GM21723 (cell line): ENCODE results near the gene MAPKBP1.

Experiments used
- ATAC-seq: cut with Tn5 transposase; IDR thresholded peaks from one replicate; pipeline ENCODE4 v1.9.1; 2021; ENCODE audit warnings: mild to moderate bottlenecking, moderate library complexity; ENCODE audit not compliant: unreplicated experiment

MAPKBP1 gene

DNA sequence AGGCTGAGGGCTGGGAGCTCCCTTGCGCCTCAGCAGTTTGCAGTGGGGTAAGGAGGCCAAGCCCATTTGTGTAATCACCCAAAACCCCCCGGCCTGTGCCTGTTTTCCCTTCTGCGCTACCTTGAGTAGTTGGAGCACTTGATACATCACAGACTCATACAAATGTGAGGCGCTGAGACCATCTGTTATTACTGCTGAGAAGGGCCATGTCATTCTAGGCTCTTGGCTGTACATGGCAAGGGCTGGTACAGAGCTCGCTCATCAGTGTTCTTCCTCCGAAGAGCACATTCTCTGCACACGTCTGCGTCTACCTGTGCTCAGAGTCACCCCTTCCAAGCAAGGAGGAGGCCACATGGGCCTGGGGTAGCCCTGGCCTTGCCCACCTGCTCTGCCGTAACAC, 73.7 kb downstream of the MAPKBP1 start:
- no peak for ATAC-seq

DNA sequence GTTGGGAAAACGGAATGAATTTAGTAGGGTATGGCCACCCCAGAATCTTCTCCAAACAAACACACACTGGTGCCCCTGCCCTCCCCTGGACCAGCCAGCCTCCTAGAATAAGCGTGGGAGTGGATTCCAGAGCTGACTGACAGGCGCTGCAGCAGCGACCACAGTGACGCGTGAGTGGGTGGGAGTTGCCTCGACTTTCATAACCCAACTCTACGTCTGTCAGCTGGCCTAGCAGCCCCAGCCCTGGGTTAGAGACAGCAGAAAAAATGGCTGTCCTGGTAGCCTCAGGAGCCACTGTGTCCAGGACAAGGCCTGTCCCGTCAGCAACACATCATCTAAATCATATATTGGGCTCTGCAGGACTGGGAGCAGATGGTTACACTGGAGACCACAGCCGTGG, 74.3 kb downstream of the MAPKBP1 start:
- no peak for ATAC-seq

DNA sequence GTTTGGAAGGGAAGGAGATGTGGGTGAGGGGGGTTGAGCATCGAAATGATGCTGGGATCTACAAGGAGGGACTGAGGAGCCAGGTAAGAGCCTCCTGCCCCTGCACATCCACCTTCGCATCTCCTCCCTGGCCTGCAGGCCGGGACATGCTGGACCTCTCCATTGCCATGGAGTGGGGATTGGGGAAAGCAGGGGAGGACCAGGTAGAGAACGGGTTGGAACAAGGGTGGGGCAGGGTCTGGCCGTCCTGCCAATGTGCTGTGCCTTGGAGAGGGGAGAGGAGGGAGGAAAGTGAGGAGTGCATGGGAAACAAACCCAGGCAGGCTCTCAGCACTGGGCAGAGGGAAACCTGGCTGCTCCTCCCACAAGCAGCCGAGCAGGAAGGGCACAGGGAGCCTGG, 74.9 kb downstream of the MAPKBP1 start:
- ATAC-seq, result no peak

DNA sequence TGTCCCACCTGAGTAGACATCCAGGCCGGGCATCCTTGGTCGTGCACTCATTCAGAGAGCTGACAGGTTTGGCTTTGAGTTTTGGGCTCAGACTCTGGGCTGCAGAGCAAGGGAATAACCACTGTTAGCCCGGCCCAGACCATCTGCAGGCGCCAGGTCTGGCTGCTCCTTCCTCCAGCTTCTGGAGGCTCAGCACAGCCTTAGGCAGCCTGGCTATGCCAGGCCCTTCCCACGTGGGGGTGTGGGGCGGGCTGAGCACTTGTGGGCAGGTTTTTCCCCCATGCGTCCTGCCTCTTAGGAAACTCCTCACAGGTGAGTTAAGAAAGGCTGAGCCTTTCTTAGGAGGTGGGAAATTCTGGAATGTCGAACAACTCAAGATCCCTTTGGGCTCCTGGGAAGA, 75.6 kb downstream of the MAPKBP1 start:
- ATAC-seq, result no peak

DNA sequence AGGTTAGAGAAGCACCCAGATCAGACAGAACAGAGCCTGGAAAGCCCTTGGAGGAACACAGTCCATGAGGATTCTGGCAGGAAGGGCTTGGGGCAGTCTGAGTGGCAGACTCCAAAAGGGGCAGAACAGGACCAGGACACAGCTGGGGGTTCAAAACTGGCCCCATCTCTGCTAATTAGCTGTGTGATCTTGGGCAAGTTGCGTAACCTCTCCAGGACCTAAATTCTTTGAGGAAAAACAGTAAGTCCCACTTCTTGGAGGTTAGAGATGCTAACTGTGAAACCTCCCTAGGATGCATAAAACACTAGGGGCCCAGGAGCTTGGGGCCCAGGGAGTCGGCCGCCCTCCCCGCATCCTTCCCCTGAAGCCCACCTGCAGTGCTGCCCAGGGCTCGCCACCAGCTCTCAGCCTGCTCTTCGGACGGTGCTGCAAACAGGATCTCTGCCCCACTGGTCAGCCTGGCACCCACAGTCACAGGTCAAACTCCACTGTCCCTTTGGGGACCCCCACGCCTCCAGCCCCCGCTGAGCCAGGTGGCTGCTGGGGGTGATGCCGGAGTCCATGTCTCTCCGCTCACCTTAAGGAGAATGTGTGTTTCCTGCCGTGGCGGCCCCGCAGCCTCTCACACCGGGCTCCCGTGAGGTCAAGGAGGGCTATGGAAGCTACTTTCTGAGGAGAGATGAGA, 76.3 kb downstream of the MAPKBP1 start:
- no peak for ATAC-seq

DNA sequence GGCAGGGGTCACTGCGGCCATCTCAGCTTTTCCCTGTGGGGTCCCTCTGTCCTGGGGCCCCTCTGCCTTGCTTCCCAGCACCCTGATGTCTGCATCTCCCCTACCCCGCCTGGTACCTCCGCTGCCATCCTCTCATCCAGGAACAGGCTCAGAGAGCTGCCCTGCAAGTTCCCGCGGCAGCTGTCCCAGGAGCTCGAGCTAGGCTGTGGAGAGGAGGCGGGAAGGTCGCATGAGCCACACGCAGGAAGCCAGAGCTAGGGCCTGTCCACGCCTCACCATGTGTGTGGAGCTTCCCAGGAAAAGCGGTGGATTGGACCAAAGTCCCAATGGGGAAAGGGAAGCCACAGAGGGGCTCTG, 76.9 kb downstream of the MAPKBP1 start:
- ATAC-seq, result no peak

DNA sequence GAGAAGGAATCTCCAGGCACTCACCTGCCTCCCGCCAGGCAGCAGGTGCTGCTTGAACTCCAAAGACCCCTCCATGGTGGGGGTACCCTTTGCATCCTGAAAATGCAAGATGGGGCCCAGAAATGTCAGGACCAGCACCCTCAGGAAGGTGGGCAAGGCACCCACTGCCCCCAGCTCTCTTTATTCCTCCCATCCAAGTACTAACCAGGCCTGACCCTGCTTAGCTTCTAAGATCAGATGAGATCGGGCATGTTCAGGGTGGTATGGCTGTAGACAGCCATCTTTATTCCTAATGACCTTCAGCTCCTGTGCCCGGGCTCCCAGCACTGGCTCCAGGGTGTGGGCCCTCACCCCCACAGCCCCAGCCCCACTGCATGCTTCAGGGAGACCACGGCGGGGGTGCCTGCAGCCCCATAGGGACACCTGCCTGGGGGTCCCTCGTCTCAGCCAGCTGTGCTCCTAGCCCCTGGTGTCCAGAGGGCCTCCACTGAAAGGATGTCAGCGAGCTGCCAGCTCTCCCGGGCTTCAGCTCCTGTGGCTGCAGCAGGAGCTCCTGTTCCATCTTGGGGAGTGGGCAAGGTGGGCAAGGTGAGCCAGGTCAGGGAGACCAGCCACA, 77.6 kb downstream of the MAPKBP1 start:
- no peak for ATAC-seq

DNA sequence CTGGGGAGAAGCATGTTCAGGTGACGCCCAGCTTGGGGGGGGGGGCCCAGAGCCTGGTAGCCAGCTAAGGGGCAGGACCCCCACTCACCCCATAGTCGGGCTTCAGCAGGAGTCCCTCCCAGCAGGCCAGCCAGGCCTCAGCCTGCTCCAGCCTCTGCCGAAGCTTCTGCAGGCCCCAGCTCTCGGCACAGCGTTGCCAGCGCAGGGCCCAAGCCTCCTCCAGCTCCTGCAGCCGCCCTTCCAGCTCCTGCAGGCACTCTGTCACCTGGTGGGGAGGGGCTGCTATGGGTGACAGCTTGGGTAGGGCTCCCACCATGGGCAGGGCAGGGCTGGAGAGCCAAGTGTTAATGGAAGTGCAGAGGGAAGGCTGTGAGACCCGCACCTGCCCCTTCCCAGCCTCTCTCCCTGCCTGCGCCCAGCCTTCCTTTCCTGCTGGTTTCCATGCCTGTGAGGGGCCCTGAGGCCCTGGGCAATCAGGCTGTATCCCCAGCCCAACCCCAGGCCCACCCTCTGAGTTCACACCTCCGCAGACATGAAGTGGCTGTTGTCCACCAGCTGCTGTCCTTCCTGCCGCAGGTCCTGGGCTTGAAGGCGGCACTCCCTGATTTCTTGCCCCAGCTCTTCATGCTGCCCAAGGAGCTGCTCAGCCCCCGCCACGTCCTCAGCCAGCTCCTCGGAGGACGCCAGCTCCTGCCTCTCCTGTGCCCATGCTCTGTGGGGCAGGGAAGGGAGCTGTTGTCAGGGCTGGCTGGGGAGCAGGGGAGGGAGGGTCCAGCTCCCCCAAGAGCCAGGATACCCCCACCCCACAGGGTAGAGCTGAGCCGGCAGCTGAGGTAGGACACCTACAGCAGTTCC, 78.7 kb downstream of the MAPKBP1 start:
- no peak for ATAC-seq

DNA sequence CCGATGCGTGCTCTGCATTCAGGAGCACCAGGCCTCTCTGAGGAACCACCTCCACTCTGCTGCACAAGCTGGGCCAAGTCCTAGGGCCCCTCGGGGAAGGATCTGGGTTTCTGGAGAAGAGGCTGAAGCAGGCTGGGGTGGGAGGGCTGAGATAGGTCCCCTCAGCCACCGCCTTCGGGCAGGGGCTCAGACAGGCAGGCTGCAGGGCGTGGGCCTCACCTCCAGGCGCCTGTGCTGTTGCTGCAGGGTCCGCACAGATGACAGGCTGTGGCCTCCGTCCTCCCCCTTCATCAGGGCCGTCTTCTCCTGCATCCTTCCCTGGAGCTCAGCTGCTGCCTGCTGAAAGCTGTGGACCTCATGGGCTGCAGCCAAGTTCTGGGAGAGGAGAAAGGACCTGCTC, 79.5 kb downstream of the MAPKBP1 start:
- no peak for ATAC-seq

DNA sequence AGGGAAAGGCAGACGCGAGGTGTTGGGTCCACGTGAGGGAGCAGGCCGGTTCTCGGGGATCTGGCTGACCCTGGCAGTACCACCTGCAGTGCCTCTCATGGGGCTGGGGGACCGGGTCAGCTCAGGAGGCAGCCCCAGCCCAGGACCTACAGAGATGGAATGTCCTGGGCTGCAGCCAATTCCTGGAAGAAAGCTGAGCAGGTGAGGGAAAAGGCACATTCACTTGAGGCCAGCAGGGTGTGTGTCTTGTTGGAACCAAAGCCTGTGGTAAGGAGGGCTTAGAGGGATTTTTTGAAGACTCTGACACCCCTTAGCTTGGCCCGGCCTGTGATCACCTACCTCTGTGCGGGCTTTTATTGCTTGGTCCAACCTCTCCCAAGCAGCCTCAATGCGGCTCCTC, 80.2 kb downstream of the MAPKBP1 start:
- no peak for ATAC-seq

DNA sequence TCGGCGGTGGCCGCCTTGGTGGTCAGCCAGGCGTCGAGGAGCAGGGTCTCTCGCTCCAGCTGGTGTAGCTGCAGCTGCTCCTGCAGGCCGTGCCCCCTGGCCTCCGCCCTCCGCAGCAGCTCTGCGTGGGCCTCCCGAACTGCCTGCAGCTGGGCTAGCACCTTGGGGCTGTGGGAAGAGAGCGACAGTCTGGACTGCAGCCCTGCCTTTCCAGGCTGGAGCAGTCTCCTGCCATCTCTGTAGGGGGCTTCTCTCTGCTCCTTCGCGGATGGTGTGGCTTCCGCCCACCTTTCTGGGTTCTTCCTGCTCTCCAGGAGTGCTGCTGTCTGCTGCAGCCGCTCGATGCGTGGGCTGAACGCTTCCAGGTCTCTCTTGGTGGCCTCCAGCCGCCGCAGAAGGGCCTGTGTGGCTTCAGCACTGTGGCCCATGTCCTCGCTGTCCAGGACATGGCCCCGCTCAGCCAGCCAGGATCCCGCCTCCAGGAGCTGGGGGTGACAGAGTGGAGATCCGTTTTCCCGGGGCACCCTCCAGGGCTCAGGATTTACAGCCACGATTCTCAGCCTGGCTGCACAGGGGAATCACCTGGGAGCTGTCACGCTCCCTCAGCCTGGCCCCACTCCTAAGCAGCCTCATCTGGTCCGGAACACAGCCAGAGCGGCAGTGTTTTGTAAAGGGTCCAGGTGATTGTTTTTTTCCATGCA, 81.1 kb downstream of the MAPKBP1 start:
- ATAC-seq, result no peak

DNA sequence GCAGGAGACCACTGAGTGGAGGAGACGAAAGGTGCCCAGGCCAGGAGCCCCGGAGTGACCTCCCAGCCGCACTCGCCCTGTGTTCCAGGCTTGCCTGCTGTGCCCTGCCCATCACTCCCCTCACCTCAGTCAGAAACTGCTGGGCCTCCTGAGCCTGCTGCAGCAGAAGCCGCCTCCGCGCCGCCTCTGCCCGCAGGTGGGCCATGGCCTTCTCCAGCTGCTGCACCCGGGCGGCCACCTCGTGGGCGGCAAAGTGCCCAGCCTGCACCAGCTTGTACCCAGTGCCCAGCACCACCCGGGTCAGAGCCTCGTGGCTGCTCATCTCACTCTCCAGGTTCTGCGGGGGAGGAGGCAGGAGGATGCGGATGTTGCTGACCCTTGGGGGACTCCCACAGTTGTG, 82.0 kb downstream of the MAPKBP1 start:
- no peak for ATAC-seq

DNA sequence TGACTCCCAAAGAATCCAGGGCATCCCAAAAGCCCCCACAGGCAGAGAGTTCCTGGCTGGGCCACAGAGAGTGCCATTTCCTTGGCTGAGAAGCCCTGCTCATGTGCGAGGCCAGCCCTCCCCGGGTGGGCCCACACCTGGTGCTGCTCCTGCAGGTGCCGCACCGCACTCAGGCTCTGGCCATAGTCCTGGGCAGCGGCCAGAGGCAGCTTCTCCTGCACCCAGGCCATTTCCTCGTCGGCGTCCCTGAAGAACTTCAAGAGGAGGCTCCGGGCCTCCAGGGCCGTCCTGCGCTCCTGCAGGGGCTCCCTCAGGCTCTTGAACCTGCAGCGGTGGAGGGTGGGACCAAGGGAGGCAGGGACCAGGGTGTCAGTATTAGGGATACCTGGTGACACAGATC, 82.4 kb downstream of the MAPKBP1 start:
- no peak for ATAC-seq

DNA sequence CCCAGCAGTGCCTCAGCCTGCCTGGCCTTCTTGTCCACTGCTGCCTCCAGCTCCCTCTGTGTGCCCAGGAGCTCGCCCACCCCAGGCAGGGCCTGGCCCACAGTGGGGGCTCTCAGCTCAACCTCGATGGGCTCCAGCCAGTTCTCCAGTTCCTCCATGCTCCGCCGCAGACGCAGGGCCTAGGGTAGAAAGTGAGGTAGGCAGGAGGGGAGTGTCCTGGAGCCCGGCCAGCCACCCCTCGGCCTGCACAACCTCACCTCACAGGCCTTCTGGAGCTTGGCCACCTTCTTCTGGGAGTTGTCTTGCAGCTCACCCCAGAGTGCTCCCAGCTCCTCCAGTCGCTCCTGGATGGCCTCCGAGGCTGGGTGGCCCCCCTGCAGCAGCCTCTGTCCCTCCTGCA, 83.0 kb downstream of the MAPKBP1 start:
- ATAC-seq, result no peak

DNA sequence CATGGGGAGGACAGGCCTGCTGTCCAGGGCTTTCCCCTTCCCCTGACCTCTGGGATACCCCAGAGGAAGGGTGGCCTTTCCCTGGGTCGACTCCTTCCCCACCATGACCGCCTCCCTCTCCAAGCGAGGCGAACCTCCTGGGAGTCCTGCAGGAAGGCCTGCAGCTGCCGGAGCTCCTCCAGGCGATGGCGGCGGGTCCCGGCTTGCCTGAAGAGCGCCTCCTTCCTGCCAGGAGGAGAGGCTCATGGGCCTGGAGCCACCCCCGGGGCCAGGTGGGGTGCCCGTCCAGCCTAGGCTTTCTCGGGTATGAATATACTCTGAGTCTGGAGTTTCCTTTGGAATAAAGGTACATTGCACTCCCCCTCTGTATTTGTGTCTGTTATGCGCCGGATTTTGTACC, 84.5 kb downstream of the MAPKBP1 start:
- ATAC-seq, result no peak

DNA sequence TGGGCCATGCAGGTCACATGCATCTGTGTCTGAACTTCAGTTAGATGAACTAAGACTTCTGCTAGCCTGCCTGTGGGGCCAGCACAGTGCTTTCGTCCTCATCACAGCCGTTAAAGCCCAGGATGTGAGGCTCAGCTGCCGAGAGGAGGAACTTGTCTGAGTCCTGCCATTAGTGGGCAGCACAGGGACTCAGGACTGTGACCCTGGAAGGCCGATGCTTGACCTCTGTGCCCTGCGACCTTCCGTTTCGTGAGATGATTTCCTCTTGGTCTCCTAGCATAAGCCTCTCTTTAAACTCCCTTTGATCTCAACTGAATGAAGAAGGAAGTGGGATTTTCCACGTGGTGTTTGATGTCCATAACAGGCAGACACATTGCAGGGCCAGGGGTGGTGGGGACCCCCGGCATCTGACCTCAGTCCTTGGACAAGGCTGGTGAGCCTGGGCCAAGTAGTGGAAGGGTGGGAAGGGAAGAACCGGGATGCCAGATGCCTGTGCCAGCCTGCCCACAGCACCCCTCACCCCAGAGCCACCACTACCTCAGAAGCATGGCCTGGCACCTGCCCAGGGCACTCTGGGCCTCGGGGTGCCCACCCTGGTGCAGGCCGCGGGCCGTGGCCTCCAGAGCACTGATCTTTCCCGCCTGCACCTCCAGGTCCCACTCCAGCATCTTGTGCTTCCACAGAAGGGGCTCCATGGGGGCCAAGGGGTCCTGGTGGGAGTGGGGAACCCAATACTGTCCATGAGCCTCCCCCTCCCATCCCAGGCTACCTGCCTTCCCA, 86.0 kb downstream of the MAPKBP1 start:
- no peak for ATAC-seq

DNA sequence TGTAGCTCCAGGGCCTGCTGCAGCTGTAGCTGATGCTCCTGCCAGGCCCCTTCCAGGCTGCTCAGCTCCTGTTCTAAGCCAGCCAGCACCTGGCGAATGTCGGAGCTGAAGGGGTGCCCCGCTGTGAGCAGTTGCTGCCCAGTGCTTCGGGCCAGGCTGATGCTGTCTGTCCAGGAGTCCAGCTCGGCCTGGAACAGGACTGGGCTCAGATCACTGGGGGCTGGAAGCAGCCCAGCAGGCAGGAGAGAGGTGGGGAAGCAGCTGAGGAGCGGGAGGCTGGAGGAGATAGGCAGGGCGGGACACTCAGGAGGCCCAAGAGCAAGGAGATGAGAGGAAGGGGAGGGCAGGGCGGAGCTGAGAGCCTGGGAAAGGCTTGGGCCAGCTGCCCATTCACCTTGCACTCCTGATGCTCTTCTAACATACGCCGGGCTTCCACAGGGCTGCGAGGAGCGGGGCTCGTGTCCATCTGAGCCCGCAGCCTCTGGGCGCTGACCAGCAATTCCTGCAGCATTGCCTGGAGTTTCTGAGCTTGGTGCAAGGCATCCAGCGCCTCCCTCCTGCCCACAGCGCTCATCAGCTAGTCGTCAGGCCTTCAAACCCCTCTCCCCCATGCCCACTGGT, 87.6 kb downstream of the MAPKBP1 start:
- no peak for ATAC-seq

DNA sequence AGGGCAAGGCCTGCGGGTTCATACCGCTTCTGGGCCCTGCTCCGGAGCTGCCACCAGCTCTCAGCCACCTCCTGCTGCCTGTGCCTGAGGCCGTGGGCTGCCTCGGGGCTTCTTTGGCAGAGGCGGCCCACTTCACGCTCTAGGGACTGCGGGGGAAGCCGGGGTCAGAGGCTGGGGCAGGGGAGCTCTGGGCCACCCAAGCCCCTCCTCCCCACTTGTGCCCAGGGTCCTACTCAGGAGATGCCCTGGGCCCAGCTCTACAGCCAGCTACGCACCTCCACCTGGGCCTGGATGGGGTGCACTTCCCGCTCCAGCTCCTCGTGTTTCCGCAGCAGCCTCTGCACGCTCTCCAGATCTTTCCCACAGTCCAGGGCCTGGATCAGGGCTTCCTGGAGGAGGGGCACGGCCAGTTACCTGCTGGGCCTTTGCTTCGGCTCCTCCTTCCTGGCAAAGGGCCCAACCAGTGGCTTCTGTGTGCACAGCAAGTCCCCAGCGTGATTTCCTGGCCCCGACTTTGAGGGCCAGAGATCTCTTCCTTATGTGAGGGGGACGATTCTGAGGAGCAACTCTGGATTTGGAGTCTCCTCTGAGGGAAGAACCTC, 88.3 kb downstream of the MAPKBP1 start:
- ATAC-seq, result no peak

DNA sequence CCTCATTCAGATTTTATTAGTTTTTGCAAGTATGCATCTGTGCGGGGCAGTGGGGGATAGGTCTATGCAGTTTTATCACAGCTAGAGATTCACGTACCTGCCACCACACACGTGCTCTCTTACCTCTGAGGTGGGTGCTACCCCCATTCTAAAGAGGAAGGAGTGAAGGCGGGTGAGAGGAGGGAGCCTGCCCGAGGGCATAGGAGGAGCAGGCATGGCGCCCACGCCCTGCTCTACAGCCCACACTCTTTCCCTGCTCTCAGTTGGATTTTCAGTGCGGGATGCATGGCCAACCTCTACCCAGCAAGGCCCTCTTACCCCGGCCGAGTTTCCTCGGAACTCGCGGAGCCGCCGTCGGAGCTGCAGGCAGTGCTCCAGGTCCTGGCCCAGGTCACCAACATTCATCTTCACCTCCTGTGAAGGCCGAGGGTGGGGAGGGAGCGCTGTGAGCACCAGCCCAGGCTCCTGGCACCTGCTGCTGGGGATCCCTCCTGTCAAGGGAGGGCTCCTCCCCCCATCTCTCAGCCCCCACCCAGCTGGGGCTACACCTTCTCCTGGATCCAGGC, 91.3 kb downstream of the MAPKBP1 start:
- ATAC-seq, result no peak

DNA sequence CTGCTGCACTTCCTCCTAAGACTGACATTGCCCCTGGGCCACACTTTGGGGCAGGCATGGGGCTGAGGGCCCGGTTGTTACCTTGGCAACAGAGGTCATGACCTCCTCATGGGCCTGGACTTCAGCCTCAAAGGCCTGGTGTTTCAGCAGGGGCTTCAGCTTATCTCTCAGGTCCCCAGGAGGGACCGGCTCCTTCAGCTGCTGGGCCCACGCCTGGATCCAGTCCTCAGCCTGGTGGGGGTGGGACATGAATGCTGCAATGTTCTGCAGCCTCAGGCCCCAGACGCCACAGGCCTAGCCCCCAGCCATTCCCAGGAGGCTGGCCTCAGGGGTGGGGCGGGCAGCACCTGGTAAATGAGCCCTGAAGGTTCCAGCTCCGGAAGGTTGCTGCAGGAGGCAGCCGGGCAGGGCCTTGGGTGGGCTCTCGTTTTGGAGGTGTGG, 92.0 kb downstream of the MAPKBP1 start:
- no peak for ATAC-seq
